ENCODE data around the gene RIC8B. TPM values are rescaled to one million over a fixed set of nuclear protein-coding genes. Genes with fewer than 3 reads are reported as not detected.

The RIC8B gene
- polyA plus RNA-seq, 3 donors, result 2.7 to 3.8 (median 2.7) TPM

DNA sequence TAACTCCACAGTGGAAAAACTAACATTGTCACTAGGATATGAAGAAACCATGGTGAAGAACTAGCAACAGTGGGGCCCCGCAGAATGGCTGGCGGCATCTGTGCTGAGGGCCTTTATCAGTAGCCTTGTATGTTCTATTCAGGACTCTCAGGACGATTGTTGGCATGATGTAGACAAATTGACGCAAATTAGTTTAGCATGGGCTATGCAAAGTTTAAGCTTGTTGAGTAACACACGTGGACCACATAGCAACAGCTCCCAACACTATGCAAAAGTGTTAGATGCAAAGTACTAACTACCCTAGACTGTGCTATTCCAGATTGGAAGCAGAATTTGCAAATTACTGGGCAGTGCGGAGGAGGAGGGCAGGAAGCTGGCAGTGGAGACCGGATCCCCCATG, 143.0 kb downstream of the RIC8B start:
- Histone ChIP-seq H3K27ac (ENCODE audit: low read depth in 1 of 2, low read length in 2 of 2) (no peak overlapping the region), H3K4me1 (ENCODE audit: control insufficient read depth in 1 of 2, insufficient read depth in 2 of 2, low read length in 2 of 2) (no peaks in the 10 kb centered on the region), H3K36me3 (replicated peaks in 1 of 2; ENCODE audit: control insufficient read depth in 1 of 2, insufficient read depth in 2 of 2, low read length in 2 of 2) (no peaks in the 10 kb centered on the region), H3K79me2 (ENCODE audit: insufficient read depth, low read length) (no peaks in the 10 kb centered on the region), H3K4me3 (replicated peaks in 1 of 3; ENCODE audit: low read depth in 2 of 3, low read length in 3 of 3) (no peak overlapping the region), H3K27me3 (ENCODE audit: control insufficient read depth in 2 of 2, insufficient read depth in 2 of 2, low read length in 2 of 2) (peaks cover 98 to 100% of the 10 kb centered on the region in 2 donors), H3K9ac (ENCODE audit: insufficient read depth, low read length, poor library complexity, severe bottlenecking) (no peak overlapping the region), H3K4me2 (replicated peaks; ENCODE audit: extremely low read depth, low read length, poor library complexity, severe bottlenecking) (no peak overlapping the region), H4K20me1 (ENCODE audit: insufficient read depth, low read length) (peaks cover 50% of the 10 kb centered on the region), H2AFZ (ENCODE audit: insufficient read depth, low read depth, low read length, poor library complexity, severe bottlenecking) (no peak overlapping the region), H3K9me3 (replicated peaks in 1 of 2; ENCODE audit: control insufficient read depth in 1 of 2, insufficient read depth in 1 of 2, low read length in 2 of 2) (peaks cover 0 to 45% of the 10 kb centered on the region in 2 donors)
- no peak for DNase-seq
- peaks cover 96 to 99% (median 98%) of the 10 kb centered on the region in 3 donors for H3K27me3 Mint-ChIP-seq (ENCODE audit: low read depth in 3 of 3)
- intact Hi-C loops (cut with micrococcal nuclease), result no loop called here
- peaks cover 0 to 21% (median 2%) of the 10 kb centered on the region in 7 donors for H3K9me3 Mint-ChIP-seq
- no peaks in the 10 kb centered on the region for H3K4me1 Mint-ChIP-seq
- WGBS (ENCODE audit: insufficient coverage), result 52% methylated on average over 3 of the region's 7 CpGs
- H3K27ac Mint-ChIP-seq, result no peak overlapping the region
- TF ChIP-seq, protein P1, sequence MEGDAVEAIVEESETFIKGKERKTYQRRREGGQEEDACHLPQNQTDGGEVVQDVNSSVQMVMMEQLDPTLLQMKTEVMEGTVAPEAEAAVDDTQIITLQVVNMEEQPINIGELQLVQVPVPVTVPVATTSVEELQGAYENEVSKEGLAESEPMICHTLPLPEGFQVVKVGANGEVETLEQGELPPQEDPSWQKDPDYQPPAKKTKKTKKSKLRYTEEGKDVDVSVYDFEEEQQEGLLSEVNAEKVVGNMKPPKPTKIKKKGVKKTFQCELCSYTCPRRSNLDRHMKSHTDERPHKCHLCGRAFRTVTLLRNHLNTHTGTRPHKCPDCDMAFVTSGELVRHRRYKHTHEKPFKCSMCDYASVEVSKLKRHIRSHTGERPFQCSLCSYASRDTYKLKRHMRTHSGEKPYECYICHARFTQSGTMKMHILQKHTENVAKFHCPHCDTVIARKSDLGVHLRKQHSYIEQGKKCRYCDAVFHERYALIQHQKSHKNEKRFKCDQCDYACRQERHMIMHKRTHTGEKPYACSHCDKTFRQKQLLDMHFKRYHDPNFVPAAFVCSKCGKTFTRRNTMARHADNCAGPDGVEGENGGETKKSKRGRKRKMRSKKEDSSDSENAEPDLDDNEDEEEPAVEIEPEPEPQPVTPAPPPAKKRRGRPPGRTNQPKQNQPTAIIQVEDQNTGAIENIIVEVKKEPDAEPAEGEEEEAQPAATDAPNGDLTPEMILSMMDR (IDR thresholded peaks at IDR 0.05), result no peak
- H3K4me3 Mint-ChIP-seq, result peak overlapping the region in 1 of 2 donors; percentile 78
- peaks cover 0 to 1% of the 10 kb centered on the region in 2 donors for H3K36me3 Mint-ChIP-seq

DNA sequence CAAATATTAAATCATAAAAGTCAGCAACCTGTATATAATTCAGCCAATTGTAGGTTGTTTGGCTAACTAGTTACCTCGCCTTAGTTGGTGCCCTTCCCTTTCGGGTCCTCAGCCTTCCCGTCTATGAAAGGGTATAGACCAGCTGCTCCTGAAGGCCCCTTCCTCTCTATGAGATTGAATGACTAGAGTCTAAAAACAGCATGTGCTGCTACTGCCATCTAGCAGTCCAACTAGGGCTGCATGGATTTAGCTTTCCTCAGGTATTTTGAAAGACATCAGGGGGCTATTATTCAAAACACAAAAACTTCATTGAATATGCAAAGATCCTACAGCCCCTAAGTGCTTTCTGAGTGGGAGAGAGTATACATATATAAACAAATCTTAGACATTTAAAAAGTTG, 144.3 kb downstream of the RIC8B start:
- H3K4me1 Mint-ChIP-seq, result no peaks in the 10 kb centered on the region

More for the DNA sequence above, 144.3 kb downstream of the RIC8B start:
- intact Hi-C loops (cut with micrococcal nuclease), result loop anchor here in 1 of 2 donors (2.0 kb wide), 1 partner anchor 532 kb away; no protein-coding TSS in a partner anchor
- H3K4me2 ChIP-seq (replicated peaks; ENCODE audit: extremely low read depth, low read length, poor library complexity, severe bottlenecking), result no peak overlapping the region
- no peaks in the 10 kb centered on the region for H3K4me1 ChIP-seq (ENCODE audit: control insufficient read depth in 1 of 2, insufficient read depth in 2 of 2, low read length in 2 of 2)
- Mint-ChIP-seq H3K36me3 (peaks cover 3% of the 10 kb centered on the region in 2 donors), H3K27ac (no peak overlapping the region), H3K9me3 (peaks cover 4 to 24% (median 8%) of the 10 kb centered on the region in 7 donors), H3K4me3 (peak overlapping the region in 1 of 2 donors; percentile 70), H3K27me3 (ENCODE audit: low read depth in 3 of 3) (peaks cover 96 to 99% (median 97%) of the 10 kb centered on the region in 3 donors)
- no peak overlapping the region for H3K9ac ChIP-seq (ENCODE audit: insufficient read depth, low read length, poor library complexity, severe bottlenecking)
- WGBS (ENCODE audit: insufficient coverage), result no CpG with 5 or more reads among the region's 3 CpGs
- no peak overlapping the region for H3K27ac ChIP-seq (ENCODE audit: low read depth in 1 of 2, low read length in 2 of 2)
- H4K20me1 ChIP-seq (ENCODE audit: insufficient read depth, low read length), result peaks cover 37% of the 10 kb centered on the region
- no peak overlapping the region for H3K4me3 ChIP-seq (replicated peaks in 1 of 3; ENCODE audit: low read depth in 2 of 3, low read length in 3 of 3)
- no peak overlapping the region for H2AFZ ChIP-seq (ENCODE audit: insufficient read depth, low read depth, low read length, poor library complexity, severe bottlenecking)
- peaks cover 3 to 44% of the 10 kb centered on the region in 2 donors for H3K9me3 ChIP-seq (replicated peaks in 1 of 2; ENCODE audit: control insufficient read depth in 1 of 2, insufficient read depth in 1 of 2, low read length in 2 of 2)
- no peaks in the 10 kb centered on the region for H3K36me3 ChIP-seq (replicated peaks in 1 of 2; ENCODE audit: control insufficient read depth in 1 of 2, insufficient read depth in 2 of 2, low read length in 2 of 2)
- no peaks in the 10 kb centered on the region for H3K79me2 ChIP-seq (ENCODE audit: insufficient read depth, low read length)
- H3K27me3 ChIP-seq (ENCODE audit: control insufficient read depth in 2 of 2, insufficient read depth in 2 of 2, low read length in 2 of 2), result peaks cover 98 to 100% of the 10 kb centered on the region in 2 donors
- DNase-seq, result no peak
- TF ChIP-seq, protein P1 (IDR thresholded peaks at IDR 0.05), result no peak

All from CD14-positive monocyte (primary cell).